ENCODE data around the gene ARHGAP26. TPM values are rescaled to one million over a fixed set of nuclear protein-coding genes. Genes with fewer than 3 reads are reported as not detected.

Gene ARHGAP26
- polyA plus RNA-seq, 1 donor from 2014 or later, result 0.83 TPM

DNA sequence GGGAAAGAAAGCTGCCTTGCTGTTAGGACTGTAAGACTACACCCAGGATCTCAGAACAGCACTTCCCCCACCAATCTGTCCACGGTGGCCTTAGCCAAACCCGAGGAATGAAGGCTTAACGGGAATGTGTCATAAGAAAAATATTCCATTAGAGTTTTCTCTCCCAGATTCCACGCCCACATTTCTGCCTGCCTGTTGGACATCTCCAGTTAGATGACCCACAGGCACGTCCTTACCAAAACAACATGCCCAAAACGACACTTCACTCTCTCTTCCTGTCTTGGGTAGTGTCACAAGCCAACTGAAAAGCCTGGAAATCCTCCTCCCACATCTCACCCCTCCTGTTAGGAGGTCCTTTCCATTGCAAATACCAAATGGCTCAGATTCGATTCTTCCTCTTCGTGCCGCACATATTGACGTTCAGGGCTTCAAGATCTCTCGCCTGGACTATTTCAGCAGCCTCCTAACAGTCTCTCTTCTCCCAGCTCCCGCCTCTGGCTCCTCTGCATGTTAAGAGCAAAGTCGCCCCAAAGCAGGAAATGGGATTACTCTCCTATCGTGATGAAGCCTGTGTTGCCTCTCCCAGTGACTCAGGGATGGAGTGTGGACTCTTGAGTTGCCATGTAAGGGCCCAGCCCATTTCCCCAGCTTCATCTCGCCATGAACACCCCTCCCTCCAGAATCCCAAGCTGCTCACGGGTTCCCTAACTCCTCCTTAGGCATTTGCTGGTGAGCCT lies 474.0 kb downstream of the ARHGAP26 start:
- no peak for TF ChIP-seq EZH2 (IDR thresholded peaks at IDR 0.05; ENCODE audit: borderline replicate concordance, insufficient read depth, low read length, poor library complexity, severe bottlenecking)
- no peak for TF ChIP-seq RAD21 (conservative IDR thresholded peaks at IDR 0.05)
- TF ChIP-seq MXI1 (conservative IDR thresholded peaks at IDR 0.05; ENCODE audit: poor library complexity, severe bottlenecking), result no peak
- TF ChIP-seq POLR2AphosphoS5 (IDR thresholded peaks at IDR 0.05), result no peak
- TF ChIP-seq, protein P1, sequence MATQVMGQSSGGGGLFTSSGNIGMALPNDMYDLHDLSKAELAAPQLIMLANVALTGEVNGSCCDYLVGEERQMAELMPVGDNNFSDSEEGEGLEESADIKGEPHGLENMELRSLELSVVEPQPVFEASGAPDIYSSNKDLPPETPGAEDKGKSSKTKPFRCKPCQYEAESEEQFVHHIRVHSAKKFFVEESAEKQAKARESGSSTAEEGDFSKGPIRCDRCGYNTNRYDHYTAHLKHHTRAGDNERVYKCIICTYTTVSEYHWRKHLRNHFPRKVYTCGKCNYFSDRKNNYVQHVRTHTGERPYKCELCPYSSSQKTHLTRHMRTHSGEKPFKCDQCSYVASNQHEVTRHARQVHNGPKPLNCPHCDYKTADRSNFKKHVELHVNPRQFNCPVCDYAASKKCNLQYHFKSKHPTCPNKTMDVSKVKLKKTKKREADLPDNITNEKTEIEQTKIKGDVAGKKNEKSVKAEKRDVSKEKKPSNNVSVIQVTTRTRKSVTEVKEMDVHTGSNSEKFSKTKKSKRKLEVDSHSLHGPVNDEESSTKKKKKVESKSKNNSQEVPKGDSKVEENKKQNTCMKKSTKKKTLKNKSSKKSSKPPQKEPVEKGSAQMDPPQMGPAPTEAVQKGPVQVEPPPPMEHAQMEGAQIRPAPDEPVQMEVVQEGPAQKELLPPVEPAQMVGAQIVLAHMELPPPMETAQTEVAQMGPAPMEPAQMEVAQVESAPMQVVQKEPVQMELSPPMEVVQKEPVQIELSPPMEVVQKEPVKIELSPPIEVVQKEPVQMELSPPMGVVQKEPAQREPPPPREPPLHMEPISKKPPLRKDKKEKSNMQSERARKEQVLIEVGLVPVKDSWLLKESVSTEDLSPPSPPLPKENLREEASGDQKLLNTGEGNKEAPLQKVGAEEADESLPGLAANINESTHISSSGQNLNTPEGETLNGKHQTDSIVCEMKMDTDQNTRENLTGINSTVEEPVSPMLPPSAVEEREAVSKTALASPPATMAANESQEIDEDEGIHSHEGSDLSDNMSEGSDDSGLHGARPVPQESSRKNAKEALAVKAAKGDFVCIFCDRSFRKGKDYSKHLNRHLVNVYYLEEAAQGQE (IDR thresholded peaks at IDR 0.05; ENCODE audit: borderline replicate concordance), result no peak
- TF ChIP-seq, protein P2, sequence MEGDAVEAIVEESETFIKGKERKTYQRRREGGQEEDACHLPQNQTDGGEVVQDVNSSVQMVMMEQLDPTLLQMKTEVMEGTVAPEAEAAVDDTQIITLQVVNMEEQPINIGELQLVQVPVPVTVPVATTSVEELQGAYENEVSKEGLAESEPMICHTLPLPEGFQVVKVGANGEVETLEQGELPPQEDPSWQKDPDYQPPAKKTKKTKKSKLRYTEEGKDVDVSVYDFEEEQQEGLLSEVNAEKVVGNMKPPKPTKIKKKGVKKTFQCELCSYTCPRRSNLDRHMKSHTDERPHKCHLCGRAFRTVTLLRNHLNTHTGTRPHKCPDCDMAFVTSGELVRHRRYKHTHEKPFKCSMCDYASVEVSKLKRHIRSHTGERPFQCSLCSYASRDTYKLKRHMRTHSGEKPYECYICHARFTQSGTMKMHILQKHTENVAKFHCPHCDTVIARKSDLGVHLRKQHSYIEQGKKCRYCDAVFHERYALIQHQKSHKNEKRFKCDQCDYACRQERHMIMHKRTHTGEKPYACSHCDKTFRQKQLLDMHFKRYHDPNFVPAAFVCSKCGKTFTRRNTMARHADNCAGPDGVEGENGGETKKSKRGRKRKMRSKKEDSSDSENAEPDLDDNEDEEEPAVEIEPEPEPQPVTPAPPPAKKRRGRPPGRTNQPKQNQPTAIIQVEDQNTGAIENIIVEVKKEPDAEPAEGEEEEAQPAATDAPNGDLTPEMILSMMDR (IDR thresholded peaks at IDR 0.05; ENCODE audit: poor library complexity, severe bottlenecking), result no peak
- TF ChIP-seq TAF1 (IDR thresholded peaks at IDR 0.05; ENCODE audit: low read depth), result no peak
- no peak for TF ChIP-seq SMC3 (conservative IDR thresholded peaks at IDR 0.05; ENCODE audit: poor library complexity)
- no peak for TF ChIP-seq EP300 (conservative IDR thresholded peaks at IDR 0.05; ENCODE audit: poor library complexity, severe bottlenecking)
- Histone ChIP-seq H3K27ac (ENCODE audit: low read length) (no peak overlapping the region), H3K79me2 (replicated peaks; ENCODE audit: insufficient read depth, low read length) (no peaks in the 10 kb centered on the region)

DNA sequence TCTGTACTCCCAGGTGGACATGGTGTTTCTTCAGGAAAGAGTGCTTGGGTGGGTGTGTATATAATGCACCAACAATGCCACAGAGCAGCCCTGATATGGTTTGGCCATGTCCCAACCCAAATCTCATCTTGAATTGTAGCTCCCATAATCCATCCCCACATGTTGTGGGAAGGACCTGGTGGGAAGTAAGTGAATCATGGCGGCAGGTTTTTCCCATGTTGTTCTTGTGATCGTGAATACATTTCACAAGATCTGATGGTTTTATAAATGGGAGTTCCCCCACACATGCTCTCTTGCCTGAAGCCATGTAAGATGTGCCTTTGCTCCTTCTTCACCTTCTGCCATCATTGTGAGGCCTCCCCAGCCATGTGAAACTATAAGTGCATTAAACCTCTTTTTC lies 474.8 kb downstream of the ARHGAP26 start:
- no peak overlapping the region for H3K4me2 ChIP-seq (ENCODE audit: low read length)

More for the DNA sequence above, 474.0 kb downstream of the ARHGAP26 start:
- no peak overlapping the region for H3K4me3 ChIP-seq (ENCODE audit: low read length)
- H3K9me2 ChIP-seq (ENCODE audit: insufficient read depth, low read length), result no peaks in the 10 kb centered on the region
- no peaks in the 10 kb centered on the region for H3K9me3 ChIP-seq (ENCODE audit: low read length)
- H4K20me1 ChIP-seq (ENCODE audit: insufficient read depth), result no peaks in the 10 kb centered on the region
- no peak overlapping the region for H3K9ac ChIP-seq (ENCODE audit: low read length)
- no peak overlapping the region for H3K4me2 ChIP-seq (ENCODE audit: low read length)
- no peak overlapping the region for H2AFZ ChIP-seq (ENCODE audit: low read depth, low read length)
- H3K27me3 ChIP-seq (ENCODE audit: insufficient read depth, low read depth, low read length), result no peaks in the 10 kb centered on the region
- H3F3A ChIP-seq (ENCODE audit: insufficient read depth, low read length, poor library complexity, severe bottlenecking), result no peaks in the 10 kb centered on the region
- no peaks in the 10 kb centered on the region for H3K36me3 ChIP-seq (ENCODE audit: insufficient read depth, low read length)

More for the DNA sequence above, 474.8 kb downstream of the ARHGAP26 start:
- no peak for TF ChIP-seq EP300 (conservative IDR thresholded peaks at IDR 0.05; ENCODE audit: poor library complexity, severe bottlenecking)
- TF ChIP-seq MXI1 (conservative IDR thresholded peaks at IDR 0.05; ENCODE audit: poor library complexity, severe bottlenecking), result no peak
- no peak for TF ChIP-seq TAF1 (IDR thresholded peaks at IDR 0.05; ENCODE audit: low read depth)
- TF ChIP-seq, protein P2 (IDR thresholded peaks at IDR 0.05; ENCODE audit: poor library complexity, severe bottlenecking), result no peak
- TF ChIP-seq RAD21 (conservative IDR thresholded peaks at IDR 0.05), result no peak
- TF ChIP-seq, protein P1 (IDR thresholded peaks at IDR 0.05; ENCODE audit: borderline replicate concordance), result no peak
- no peak for TF ChIP-seq POLR2AphosphoS5 (IDR thresholded peaks at IDR 0.05)
- no peak for TF ChIP-seq EZH2 (IDR thresholded peaks at IDR 0.05; ENCODE audit: borderline replicate concordance, insufficient read depth, low read length, poor library complexity, severe bottlenecking)
- TF ChIP-seq SMC3 (conservative IDR thresholded peaks at IDR 0.05; ENCODE audit: poor library complexity), result no peak
- H3K9ac ChIP-seq (ENCODE audit: low read length), result no peak overlapping the region
- H3K27me3 ChIP-seq (ENCODE audit: insufficient read depth, low read depth, low read length), result no peaks in the 10 kb centered on the region
- no peak overlapping the region for H3K4me3 ChIP-seq (ENCODE audit: low read length)
- no peaks in the 10 kb centered on the region for H3K79me2 ChIP-seq (replicated peaks; ENCODE audit: insufficient read depth, low read length)
- no peaks in the 10 kb centered on the region for H3K9me2 ChIP-seq (ENCODE audit: insufficient read depth, low read length)
- no peaks in the 10 kb centered on the region for H4K20me1 ChIP-seq (ENCODE audit: insufficient read depth)
- H3K36me3 ChIP-seq (ENCODE audit: insufficient read depth, low read length), result no peaks in the 10 kb centered on the region
- H2AFZ ChIP-seq (ENCODE audit: low read depth, low read length), result no peak overlapping the region
- H3K27ac ChIP-seq (ENCODE audit: low read length), result no peak overlapping the region
- no peaks in the 10 kb centered on the region for H3F3A ChIP-seq (ENCODE audit: insufficient read depth, low read length, poor library complexity, severe bottlenecking)
- no peaks in the 10 kb centered on the region for H3K9me3 ChIP-seq (ENCODE audit: low read length)
